NCI-H69 (cell line): ENCODE measurements around the gene CLN6.
A peak's percentile ranks its signal among the peaks of the same experiment; 100 is the strongest.
"Not testable (repeated sequence)": the region's sequence is repeated elsewhere in the genome, so short reads cannot be mapped to it uniquely, and the experiment has no call there.

Source experiments
- DNase-seq: peaks from one replicate; lab custom pipeline; 2025; lab: John Stamatoyannopoulos, UW

The CLN6 gene

GRCh38 chr15:68206711-68207151 is 22.8 kb downstream of the CLN6 start:
- DNase-seq: no peak

GRCh38 chr15:68205954-68206539 is 23.5 kb downstream of the CLN6 start:
- peak; percentile 4 for DNase-seq

GRCh38 chr15:68205558-68205944 is 24.0 kb downstream of the CLN6 start:
- DNase-seq: no peak

DNA sequence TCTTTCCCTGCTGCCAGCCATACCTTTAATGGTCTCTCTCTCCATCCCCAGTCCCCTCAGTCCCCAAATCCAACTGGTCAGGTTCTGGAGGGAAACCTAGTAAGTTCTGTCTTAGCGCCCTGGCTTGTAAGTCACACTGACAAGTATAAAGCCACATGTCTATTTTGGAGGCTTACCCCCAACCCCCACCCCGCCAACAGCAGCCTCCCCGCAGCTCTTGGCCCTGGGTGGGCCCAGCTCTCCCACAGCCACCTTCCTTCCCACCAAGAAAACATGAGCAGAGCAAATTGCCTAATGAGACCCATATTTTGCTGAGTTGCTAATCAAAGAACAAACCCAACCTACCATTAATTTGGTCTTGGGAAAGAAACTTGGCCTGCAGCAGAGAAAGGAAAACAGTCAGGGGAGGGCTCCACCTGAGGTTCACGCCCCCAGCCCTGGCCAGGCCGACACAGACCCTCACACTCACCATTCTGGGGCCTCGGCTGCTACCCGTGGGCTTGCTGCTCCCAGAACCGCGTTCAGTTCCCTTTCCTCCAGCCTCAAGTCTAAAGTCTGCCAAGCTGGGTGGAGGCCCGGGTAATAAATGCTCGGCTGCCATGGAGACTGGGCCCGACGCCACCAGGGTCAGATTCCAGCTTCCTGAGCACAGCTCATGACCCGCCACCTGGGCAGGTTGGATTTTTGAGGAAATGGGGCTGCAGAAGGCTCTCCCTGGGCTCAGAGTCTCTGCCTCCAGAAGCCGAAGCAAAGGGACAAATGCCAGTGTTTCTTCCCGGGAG is 24.6 kb downstream of the CLN6 start, which contains the start of gene CALML4:
CALML4 (minus strand) TSS at position 557 of the 782 bp plus-strand sequence; CDS start at position 472, 85 bp downstream.
- peak; percentile 74 for DNase-seq

DNA sequence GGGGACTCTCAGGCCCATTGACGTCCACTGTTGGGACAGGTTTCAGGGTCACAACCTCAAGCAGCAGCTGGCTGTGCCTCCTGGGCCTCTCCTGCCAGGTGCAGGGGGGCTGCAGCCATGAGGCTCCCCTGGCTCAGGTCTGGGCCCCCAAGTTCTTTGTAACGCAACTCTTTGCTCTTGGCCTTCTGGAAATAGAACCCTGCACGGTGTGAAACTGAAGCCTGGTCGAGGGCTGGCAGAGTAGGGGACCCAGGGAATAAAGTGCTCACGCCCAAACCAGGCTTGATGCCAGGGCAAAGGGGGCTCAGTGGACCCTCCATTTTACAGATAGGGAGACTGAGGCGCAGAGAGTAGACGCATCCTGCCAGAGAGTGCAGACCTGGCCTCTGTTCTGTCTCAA is 25.2 kb downstream of the CLN6 start:
- DNase-seq: no peak

DNA sequence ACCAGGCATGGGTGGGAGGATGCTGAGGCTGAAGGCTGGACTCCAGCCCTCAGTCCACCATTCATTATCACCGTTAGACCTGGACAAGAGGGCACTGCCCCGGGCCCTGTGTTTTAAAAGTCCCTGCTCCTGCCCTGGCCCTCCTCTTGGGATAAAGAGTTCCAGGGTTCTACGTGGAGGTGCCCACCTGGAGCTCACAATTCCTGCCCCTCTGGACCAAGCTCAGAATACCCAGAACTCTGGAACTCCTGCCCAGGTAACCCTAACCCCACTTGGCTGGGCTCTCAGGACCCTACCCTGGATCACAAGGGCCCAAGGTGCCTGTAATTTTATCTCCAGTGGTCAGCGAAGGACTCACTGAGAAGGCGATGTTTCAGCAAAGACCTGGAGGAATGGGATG is 25.6 kb downstream of the CLN6 start:
- no peak for DNase-seq

DNA sequence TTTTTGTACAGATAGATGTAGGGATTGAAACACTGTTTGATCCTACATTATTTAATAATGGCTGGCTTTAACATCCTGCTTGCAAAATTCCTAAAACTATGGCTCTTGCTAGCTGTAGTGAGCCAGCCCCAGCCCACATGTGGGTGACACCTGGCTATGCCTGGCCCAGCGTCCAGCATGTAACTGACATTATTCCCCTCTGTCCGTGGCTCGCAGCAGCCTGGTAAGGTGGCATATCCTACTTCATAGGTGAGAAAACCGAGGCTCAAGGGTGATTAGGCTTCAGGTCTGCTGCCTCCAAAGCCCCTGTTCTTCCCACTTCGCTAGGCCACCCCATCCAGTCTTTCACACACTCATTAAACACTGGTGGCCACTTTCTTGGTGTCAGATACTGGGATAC is 26.0 kb downstream of the CLN6 start:
- no peak for DNase-seq

DNA sequence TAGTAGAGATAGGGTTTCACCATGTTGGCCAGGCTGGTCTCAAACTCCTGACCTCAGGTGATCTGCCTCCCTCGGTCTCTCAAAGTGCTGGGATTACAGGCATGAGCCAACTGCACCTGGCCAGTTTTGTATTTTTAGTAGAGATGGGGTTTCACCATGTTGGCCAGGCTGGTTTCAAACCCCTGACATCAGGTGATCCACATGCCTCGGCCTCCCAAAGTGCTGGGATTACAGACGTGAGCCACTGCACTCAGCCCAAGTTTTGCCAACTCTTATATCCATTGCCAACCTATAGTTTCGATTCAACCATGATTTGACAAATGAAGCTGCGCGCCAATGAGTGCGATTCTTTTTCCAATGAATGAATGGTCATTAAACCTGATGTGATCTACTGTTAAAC is 26.5 kb downstream of the CLN6 start:
- DNase-seq: not testable (repeated sequence)

- DNase-seq: peak; percentile 42
These were observed 27.7 kb downstream of the CLN6 start for GRCh38 chr15:68201879-68202261.

DNA sequence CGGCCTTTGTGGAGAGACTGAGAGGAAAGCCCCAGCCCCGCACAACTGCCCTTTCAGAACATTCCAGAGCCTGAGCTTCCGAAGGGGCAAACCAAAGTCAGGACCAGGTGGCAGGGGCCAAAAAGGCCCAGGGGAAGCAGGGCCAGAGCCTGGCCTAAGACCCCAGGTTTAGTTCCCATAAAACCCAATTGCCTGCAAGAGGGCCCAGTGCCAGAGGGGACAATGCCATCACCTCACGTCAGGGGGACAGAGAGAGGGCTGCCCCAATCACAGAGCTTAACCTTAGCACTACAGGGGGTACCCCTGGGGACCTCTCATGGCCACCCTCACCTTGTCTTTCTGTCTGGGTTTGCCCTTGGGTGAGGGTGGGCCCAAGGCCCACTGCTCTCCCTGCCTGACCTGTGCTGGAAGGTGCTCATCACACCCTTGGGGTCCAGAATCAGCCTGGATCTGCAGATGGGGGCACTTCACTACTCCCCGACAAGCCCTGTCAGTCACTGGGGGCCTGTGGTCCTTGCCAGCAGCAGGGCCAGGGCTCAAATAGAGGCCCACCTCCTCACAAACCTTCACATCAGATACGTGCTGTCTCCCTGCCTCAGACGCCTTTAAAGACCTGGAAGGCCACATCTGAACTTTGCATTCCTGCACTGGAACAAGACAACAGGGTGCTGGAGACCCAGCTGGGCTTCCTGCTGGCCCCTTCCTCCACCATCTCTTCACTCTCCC is 28.2 kb downstream of the CLN6 start:
- no peak for DNase-seq

DNA sequence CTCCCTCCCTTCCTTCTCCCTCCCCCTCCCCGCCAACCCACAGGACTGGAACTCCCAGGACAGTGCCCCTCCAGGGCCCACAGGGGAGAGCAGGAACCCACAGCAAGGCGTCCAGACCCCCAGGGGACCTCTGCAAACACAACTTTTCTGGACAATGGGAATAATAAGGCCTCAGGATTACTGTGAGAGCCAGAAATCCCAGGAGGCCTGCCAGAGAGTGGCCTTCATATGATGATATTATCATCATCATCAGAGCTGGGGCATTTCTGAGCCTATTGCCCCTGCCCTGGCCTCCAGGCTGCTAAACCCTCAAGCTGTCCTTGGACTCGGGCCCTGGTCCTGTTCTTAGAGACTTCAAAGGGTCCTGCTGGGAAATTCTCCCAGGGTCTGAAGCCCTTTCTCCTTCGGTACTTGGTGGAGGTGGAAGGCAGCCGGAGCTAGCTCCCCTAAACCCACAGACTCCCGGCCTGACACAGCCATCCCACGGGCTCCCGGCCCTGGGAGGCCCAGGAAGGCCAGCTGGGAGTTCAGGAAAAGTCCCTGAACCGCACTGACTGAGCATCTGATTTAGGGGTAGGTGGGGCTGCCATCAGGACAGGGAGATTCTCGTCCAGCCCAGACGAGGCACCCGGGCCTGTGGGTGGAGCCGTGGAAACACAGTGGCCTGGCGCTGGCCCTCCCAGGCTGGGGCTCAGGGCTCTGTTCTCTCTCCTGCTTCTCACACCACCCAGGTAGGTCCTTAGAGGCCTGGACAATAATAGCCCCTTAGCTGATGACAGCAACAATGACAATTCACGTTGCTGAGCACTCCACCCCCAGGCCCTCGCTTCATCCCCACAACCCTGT is 29.3 kb downstream of the CLN6 start:
- DNase-seq: peak; percentile 17

- DNase-seq: peak; percentile 5
These were observed 30.2 kb downstream of the CLN6 start for GRCh38 chr15:68199340-68199739.

DNA sequence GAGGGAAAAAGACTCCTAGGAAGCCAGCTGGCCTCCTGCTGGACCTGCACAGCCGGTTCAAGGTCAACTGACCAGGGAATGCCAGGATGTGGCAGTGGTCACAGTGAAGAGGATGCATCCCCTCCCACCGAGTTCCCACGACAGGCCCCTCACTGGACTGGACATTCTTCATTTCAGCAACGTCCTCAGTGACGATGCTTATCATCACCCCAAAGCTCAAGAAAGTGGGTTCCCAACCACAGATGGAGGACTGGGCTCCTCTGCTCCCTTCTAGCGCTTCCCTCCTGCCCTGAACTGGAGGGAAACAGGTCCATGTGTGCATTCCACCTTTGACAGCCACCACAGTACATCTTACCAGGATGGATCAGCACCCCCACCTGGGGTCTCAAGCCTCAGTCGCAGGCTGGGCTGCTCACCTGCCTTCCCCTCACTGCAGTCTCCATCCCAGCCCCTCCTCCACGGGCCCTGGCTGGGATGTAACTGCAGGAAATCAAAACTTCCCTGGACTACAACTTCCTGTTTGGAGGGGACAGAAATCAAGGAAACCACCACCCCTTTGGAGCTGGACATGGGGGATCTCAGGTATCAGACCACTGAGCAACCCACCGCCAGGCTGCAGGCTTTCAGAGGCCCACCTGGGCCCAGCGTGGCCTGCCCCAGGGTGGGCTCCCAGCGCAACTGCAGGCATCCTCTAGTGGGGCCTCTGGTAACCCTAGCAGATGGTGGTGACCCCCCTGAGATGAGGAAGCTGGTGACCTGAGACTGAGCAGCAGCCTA is 31.7 kb downstream of the CLN6 start:
- no peak for DNase-seq

DNA sequence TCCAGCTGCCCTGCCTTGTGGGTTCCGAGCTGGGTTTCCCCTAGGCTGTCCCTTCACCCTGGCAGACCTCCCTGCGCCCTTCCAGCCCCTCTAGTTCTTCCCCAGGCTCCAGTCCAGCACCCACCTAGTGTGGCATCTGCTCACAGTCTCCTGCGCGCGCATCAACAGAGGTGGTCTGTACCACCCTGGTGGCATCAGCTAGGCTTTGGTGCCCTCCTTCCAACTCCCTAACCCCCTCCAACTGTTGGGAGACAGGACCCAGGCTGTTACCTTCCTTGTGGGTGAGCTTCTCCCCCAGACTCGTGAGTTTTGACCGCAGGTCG is 32.4 kb downstream of the CLN6 start:
- no peak for DNase-seq

- no peak for DNase-seq
These were observed 32.9 kb downstream of the CLN6 start for GRCh38 chr15:68196445-68197169.

- no peak for DNase-seq
These were observed 34.0 kb downstream of the CLN6 start for GRCh38 chr15:68195336-68196112.

GRCh38 chr15:68192804-68193486 is 36.6 kb downstream of the CLN6 start:
- DNase-seq: no peak

GRCh38 chr15:68192117-68192516 is 37.4 kb downstream of the CLN6 start:
- DNase-seq: no peak

DNA sequence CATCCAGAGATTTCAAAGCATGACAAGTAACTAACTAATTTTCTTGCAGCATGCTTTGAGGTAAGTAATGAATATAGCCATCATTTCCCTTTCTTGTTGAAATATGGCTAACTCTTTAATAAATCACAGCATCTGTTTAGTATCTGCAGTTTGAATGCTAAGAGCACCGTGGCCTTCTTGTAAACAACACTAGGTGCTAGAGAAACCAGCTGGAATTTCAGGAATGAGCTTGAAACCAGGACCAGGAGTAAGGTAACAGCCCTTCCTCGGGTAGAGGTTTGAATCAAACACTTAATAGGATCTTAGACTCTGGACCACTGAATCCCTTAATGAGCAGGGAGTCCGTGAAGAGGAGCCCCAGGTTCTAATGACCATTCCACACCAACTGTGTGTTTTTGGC is 38.0 kb downstream of the CLN6 start:
- DNase-seq: no peak
